Omental fat pad (tissue), 4 donors: Measurements from ENCODE around the gene PRKAR1B. TPM values are rescaled to one million over a fixed set of nuclear protein-coding genes. Genes with fewer than 3 reads are reported as not detected.

Experiments
- ATAC-seq: fragments of 150-250 bp; one replicate; pipeline ENCODE4 v1.9.1; 2016; ENCODE audit warnings: mild to moderate bottlenecking, moderate library complexity; ENCODE audit not compliant: low FRiP score
- DNase-seq: peaks from one replicate; pipeline ENCODE4 v3.0.0-alpha.2; 2019; ENCODE audit warnings: low spot score
- total RNA-seq, 4 donors: library from RNA; depleted of rRNA; stranded (reverse); fragments of >200 nt; gene quantifications; one replicate each; pipeline ENCODE4 v1.1.0, GENCODE V29; 2016
- TF ChIP-seq, protein P1 (sequence below), 3 donors: fragments of 450-650 bp; IDR thresholded peaks; one replicate each; pipeline ENCODE4 v1.5.1; 2016 to 2017; ENCODE audit warnings: antibody characterized with exemption in 3 of 3, mild to moderate bottlenecking in 3 of 3, moderate library complexity in 2 of 3

The PRKAR1B gene
- total RNA-seq, 4 donors from 2014 or later, result 9.0 to 11.4 (median 10.3) TPM

DNA sequence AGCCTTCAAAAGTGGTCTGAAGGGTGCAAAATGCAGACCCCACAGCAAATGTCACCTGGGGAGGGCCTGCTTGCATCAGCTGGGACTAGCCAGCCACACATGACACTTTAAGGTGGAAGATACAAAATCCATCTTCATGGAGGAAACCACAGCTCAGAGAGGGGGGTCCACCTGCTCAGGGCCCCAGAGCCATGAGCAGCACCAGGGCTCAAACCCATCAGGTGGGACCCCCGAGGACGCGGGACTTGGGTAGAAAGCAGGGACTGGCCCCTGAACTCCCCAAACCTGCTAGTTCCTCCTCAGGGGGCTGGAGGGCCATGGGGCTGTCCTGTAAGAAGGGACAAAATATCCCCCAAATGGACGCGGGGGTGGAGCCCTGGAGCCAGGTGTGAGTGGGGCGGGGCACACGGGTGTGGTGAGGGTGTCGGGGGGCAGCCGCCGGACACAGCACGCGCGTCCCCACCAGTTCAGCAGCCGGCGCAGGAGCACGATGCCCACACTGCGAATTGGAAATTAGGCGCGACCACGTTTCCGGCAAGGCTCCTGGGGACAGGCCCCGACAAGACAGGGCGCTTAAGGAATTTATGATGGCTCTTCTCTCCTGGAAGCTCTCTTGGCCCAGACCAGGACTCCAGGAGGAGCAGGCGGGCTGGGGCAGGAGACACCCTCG is 215.5 kb downstream of the PRKAR1B start:
- no peak for DNase-seq

DNA sequence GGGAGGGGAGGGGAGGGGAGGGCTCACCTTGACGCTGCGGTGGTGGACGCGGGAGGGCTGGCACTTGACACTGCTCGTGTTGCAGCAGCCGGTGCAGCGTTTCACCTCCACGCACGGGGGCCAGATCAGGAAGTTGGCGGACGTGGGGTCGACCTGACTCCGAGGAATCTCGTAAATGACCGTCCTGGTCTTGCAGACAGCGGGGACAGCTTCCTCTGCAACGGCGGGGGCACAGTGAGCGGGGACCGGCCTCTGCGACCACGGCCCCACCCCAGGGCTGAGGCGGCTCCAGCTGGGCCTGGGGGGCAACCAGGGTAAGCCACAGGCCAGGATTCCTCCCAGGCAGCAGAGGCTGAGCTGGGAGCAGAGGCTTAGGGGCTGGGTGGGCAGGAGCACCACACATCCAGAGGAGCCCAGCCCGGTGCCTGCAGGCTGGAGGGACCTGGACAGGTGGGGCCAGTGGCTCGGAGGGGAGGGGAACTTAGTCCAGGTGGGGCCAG is 216.2 kb downstream of the PRKAR1B start:
- TF ChIP-seq, protein P1, sequence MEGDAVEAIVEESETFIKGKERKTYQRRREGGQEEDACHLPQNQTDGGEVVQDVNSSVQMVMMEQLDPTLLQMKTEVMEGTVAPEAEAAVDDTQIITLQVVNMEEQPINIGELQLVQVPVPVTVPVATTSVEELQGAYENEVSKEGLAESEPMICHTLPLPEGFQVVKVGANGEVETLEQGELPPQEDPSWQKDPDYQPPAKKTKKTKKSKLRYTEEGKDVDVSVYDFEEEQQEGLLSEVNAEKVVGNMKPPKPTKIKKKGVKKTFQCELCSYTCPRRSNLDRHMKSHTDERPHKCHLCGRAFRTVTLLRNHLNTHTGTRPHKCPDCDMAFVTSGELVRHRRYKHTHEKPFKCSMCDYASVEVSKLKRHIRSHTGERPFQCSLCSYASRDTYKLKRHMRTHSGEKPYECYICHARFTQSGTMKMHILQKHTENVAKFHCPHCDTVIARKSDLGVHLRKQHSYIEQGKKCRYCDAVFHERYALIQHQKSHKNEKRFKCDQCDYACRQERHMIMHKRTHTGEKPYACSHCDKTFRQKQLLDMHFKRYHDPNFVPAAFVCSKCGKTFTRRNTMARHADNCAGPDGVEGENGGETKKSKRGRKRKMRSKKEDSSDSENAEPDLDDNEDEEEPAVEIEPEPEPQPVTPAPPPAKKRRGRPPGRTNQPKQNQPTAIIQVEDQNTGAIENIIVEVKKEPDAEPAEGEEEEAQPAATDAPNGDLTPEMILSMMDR (IDR thresholded peaks at IDR 0.05), result no peak
- ATAC-seq (no peak), DNase-seq (no peak)

More for the DNA sequence above, 215.5 kb downstream of the PRKAR1B start:
- TF ChIP-seq, protein P1 (IDR thresholded peaks at IDR 0.05), result no peak
- ATAC-seq, result no peak

DNA sequence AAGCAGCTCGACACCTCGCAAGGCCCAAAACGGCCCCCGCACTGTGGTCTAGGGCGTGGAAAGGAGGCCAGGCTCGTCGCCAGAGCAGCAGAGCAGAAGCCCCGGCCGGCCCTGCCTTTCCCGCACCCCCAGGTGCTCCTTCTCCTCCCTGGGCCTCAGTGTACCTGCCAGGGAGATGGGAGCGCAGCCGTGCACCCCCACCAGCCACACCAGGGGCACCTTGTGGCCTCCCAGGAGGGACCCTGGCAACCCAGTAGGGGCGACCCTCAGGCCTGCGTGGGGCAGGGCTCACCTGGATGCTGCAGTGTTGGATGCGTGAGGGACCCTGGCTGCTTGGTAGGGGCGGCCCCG is 217.0 kb downstream of the PRKAR1B start:
- no peak for ATAC-seq
- TF ChIP-seq, protein P1 (IDR thresholded peaks at IDR 0.05), result no peak
- DNase-seq, result no peak

DNA sequence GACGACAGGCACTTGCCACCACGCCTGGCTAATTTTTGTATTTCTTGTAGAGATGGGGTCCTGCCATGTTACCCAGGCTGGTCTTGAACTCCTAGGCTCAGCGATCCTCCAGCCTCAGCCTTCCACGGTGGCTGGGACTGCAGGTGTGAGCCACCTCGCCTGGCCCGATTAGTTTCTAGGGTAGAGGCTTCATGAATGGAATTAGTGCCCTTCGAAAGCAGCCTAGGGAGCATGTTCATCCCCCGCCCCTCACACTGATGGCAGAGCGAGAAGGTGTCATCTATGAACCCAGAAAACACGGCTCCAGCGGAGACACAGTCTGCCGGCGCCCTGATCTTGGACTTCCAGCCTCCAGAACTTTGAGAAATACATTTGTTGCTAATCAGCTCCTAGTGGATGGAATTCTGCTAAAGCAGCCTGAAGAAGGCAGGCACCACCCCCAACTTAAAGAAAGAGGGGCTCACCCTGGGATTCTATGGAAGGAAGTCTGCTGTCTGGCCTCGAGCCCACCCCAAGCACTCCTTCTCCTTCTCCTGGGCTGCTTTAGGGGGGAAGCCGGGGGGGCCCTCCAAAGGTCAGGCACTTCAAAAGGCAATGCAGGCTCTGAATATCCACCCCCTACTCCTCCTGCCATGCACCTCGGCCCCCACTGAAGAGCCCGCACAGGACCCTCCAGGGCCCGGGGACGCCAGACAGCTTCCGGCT is 217.5 kb downstream of the PRKAR1B start:
- ATAC-seq, result no peak
- TF ChIP-seq, protein P1 (IDR thresholded peaks at IDR 0.05), result no peak
- no peak for DNase-seq

DNA sequence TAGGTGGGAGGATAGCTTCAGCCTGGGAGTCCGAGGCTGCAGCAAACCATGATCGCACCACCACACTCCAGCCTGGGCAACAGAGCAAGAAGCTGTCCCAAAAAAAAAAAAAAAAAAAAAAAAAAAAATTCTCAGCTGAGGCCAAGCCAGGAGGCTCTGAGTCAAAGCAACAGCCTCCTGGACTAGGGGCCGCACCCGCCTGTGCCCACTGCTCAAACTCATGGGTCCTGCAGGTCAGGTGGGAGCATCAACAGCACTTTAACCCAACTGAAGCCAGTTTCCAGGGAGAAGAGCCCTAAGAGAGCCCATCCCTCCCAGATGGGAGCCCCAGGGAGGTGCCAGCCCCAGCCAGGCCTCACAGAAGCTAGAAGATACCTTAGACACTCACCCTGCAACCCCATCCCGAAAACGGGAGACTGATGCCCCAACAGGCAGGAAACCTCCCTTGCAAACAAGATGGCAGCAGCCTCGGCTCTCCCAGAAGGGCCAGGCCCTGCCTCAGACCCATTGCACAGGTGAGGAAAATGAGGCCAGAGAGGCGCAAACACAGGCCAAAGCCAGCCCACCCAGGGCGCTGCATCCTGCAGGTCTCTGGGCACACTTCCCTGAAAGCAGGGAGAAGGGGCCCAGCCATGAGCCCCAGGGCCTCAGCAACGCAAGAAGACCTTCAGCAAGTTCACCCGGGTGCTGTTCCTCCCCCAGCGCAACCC is 218.5 kb downstream of the PRKAR1B start:
- DNase-seq (no peak), ATAC-seq (no peak)

DNA sequence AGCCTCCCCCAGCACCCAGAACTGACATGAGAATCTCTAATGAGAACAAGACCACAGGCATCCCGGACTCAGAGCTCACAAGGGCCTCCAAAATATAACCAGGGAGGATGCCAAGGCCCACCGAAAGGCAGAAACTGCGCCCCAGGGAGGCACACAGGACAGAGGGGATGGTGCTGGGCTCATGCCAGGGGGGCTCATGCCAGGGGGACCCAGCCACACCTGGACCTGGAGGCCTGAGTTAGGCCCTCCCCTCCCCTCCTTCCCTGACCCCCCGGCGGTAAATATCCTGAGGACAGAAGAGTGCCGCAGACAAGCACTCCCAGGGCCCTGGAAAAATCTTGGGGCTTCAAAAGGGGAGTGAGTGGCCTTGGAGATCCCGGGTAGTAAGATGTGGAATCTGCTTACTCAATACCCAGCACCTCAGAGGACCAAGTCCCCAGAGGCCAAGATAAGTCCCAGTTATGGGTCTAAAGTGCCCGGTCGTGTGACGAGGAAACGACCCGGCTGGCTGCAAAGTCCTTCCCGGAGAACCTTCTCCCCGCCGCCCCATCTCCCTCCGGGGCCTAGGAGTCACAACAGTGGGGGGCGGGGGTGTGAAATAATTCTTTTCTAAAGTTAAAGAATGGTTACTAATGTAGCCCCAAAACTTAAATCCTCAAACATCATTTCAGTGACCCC is 219.3 kb downstream of the PRKAR1B start:
- ATAC-seq (no peak), DNase-seq (no peak)
- TF ChIP-seq, protein P1 (IDR thresholded peaks at IDR 0.05), result no peak

More for the DNA sequence above, 218.5 kb downstream of the PRKAR1B start:
- TF ChIP-seq, protein P1 (IDR thresholded peaks at IDR 0.05), result no peak
